Measurements from ENCODE around the gene LTBP3. TPM values are rescaled to one million over a fixed set of nuclear protein-coding genes. Genes with fewer than 3 reads are reported as not detected.

LTBP3 gene
- total and polyA plus RNA-seq, 9 of the 15 experiments (the other 6 are each of a cell fraction or from before 2014, with no cell fraction given), result 0.06 to 20.5 (median 4.8) TPM

DNA sequence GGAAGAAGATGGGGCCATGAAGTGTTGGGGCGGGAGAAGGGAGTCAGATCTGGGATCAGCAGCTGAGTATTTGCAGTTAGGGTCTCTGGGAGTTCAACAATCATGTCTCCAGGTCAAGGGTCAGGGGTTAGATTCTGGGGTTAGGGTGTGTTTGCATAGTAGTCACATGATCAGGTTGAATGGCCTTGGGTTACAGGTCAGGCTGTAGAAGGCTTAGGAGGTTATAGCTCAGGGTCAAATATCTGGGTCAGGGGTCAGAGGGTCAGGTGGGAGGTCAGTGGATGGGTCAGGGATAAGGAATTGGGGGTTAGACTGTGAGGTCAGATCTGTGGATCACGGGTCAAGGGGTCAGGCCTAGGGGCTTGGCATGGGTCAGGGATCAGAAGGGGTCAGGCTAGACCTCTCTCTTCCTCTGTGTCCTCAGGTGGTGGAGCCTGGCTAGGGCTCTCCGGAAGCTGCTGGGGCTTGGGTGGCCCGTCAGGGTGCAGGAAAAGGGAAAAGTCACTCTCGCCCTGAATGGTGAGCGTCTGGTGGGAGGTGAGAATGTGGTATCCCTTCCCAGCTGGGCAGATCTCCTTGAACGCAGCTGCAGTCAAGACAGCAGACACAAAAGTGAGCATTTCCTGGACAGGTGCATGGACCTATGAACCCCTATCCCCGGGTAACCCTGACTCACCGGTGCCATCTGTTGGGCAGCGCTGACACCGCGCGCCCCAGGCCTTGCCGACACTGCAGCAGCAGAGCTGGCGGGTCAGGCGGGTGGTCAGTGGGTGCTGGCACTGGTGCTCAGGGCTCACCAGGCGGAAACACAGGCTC, 6.4 kb downstream of the LTBP3 start (continued):
- TF ChIP-seq, protein P1, sequence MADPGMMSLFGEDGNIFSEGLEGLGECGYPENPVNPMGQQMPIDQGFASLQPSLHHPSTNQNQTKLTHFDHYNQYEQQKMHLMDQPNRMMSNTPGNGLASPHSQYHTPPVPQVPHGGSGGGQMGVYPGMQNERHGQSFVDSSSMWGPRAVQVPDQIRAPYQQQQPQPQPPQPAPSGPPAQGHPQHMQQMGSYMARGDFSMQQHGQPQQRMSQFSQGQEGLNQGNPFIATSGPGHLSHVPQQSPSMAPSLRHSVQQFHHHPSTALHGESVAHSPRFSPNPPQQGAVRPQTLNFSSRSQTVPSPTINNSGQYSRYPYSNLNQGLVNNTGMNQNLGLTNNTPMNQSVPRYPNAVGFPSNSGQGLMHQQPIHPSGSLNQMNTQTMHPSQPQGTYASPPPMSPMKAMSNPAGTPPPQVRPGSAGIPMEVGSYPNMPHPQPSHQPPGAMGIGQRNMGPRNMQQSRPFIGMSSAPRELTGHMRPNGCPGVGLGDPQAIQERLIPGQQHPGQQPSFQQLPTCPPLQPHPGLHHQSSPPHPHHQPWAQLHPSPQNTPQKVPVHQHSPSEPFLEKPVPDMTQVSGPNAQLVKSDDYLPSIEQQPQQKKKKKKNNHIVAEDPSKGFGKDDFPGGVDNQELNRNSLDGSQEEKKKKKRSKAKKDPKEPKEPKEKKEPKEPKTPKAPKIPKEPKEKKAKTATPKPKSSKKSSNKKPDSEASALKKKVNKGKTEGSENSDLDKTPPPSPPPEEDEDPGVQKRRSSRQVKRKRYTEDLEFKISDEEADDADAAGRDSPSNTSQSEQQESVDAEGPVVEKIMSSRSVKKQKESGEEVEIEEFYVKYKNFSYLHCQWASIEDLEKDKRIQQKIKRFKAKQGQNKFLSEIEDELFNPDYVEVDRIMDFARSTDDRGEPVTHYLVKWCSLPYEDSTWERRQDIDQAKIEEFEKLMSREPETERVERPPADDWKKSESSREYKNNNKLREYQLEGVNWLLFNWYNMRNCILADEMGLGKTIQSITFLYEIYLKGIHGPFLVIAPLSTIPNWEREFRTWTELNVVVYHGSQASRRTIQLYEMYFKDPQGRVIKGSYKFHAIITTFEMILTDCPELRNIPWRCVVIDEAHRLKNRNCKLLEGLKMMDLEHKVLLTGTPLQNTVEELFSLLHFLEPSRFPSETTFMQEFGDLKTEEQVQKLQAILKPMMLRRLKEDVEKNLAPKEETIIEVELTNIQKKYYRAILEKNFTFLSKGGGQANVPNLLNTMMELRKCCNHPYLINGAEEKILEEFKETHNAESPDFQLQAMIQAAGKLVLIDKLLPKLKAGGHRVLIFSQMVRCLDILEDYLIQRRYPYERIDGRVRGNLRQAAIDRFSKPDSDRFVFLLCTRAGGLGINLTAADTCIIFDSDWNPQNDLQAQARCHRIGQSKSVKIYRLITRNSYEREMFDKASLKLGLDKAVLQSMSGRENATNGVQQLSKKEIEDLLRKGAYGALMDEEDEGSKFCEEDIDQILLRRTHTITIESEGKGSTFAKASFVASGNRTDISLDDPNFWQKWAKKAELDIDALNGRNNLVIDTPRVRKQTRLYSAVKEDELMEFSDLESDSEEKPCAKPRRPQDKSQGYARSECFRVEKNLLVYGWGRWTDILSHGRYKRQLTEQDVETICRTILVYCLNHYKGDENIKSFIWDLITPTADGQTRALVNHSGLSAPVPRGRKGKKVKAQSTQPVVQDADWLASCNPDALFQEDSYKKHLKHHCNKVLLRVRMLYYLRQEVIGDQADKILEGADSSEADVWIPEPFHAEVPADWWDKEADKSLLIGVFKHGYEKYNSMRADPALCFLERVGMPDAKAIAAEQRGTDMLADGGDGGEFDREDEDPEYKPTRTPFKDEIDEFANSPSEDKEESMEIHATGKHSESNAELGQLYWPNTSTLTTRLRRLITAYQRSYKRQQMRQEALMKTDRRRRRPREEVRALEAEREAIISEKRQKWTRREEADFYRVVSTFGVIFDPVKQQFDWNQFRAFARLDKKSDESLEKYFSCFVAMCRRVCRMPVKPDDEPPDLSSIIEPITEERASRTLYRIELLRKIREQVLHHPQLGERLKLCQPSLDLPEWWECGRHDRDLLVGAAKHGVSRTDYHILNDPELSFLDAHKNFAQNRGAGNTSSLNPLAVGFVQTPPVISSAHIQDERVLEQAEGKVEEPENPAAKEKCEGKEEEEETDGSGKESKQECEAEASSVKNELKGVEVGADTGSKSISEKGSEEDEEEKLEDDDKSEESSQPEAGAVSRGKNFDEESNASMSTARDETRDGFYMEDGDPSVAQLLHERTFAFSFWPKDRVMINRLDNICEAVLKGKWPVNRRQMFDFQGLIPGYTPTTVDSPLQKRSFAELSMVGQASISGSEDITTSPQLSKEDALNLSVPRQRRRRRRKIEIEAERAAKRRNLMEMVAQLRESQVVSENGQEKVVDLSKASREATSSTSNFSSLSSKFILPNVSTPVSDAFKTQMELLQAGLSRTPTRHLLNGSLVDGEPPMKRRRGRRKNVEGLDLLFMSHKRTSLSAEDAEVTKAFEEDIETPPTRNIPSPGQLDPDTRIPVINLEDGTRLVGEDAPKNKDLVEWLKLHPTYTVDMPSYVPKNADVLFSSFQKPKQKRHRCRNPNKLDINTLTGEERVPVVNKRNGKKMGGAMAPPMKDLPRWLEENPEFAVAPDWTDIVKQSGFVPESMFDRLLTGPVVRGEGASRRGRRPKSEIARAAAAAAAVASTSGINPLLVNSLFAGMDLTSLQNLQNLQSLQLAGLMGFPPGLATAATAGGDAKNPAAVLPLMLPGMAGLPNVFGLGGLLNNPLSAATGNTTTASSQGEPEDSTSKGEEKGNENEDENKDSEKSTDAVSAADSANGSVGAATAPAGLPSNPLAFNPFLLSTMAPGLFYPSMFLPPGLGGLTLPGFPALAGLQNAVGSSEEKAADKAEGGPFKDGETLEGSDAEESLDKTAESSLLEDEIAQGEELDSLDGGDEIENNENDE (IDR thresholded peaks at IDR 0.05; ENCODE audit: low read depth, low read length), result no peak
- no peak for TF ChIP-seq NCOA2 (IDR thresholded peaks at IDR 0.05; ENCODE audit: partially characterized antibody in 2 of 2)
- TF ChIP-seq MTA2 (IDR thresholded peaks at IDR 0.05; ENCODE audit: low read depth), result peak; percentile 40
- TF ChIP-seq, protein P2, sequence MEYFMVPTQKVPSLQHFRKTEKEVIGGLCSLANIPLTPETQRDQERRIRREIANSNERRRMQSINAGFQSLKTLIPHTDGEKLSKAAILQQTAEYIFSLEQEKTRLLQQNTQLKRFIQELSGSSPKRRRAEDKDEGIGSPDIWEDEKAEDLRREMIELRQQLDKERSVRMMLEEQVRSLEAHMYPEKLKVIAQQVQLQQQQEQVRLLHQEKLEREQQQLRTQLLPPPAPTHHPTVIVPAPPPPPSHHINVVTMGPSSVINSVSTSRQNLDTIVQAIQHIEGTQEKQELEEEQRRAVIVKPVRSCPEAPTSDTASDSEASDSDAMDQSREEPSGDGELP (CRISPR knock-in tag; IDR thresholded peaks at IDR 0.05; ENCODE audit: borderline replicate concordance), result peak; percentile 11; the same call in 1 of the 2 replicates
- TF ChIP-seq, protein P3, sequence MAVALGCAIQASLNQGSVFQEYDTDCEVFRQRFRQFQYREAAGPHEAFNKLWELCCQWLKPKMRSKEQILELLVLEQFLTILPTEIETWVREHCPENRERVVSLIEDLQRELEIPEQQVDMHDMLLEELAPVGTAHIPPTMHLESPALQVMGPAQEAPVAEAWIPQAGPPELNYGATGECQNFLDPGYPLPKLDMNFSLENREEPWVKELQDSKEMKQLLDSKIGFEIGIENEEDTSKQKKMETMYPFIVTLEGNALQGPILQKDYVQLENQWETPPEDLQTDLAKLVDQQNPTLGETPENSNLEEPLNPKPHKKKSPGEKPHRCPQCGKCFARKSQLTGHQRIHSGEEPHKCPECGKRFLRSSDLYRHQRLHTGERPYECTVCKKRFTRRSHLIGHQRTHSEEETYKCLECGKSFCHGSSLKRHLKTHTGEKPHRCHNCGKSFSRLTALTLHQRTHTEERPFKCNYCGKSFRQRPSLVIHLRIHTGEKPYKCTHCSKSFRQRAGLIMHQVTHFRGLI (CRISPR knock-in tag; IDR thresholded peaks at IDR 0.05), result no peak
- TF ChIP-seq, protein P4, sequence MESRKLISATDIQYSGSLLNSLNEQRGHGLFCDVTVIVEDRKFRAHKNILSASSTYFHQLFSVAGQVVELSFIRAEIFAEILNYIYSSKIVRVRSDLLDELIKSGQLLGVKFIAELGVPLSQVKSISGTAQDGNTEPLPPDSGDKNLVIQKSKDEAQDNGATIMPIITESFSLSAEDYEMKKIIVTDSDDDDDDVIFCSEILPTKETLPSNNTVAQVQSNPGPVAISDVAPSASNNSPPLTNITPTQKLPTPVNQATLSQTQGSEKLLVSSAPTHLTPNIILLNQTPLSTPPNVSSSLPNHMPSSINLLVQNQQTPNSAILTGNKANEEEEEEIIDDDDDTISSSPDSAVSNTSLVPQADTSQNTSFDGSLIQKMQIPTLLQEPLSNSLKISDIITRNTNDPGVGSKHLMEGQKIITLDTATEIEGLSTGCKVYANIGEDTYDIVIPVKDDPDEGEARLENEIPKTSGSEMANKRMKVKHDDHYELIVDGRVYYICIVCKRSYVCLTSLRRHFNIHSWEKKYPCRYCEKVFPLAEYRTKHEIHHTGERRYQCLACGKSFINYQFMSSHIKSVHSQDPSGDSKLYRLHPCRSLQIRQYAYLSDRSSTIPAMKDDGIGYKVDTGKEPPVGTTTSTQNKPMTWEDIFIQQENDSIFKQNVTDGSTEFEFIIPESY (CRISPR knock-in tag; IDR thresholded peaks at IDR 0.05), result peak; percentile 100
- TF ChIP-seq, protein P5, sequence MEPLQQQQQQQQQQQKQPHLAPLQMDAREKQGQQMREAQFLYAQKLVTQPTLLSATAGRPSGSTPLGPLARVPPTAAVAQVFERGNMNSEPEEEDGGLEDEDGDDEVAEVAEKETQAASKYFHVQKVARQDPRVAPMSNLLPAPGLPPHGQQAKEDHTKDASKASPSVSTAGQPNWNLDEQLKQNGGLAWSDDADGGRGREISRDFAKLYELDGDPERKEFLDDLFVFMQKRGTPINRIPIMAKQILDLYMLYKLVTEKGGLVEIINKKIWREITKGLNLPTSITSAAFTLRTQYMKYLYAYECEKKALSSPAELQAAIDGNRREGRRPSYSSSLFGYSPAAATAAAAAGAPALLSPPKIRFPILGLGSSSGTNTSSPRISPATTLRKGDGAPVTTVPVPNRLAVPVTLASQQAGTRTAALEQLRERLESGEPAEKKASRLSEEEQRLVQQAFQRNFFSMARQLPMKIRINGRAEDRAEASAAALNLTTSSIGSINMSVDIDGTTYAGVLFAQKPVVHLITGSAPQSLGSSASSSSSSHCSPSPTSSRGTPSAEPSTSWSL (CRISPR knock-in tag; IDR thresholded peaks at IDR 0.05; ENCODE audit: borderline replicate concordance), result no peak
- no peak for TF ChIP-seq ZNF431 (CRISPR knock-in tag; IDR thresholded peaks at IDR 0.05)
